Tibial nerve (tissue), 4 donors: ENCODE measurements around the gene INSYN1.

Experiments used
- CTCF ChIP-seq, 5 experiments: fragments of 200-600 bp in 3 of 5; fragments of 450-650 bp in 2 of 5; sonication (generic) in 3 of 5; IDR thresholded peaks; one replicate each; pipeline ENCODE4 v1.5.1; 2016 to 2019; ENCODE audit warnings: antibody characterized with exemption in 5 of 5, mild to moderate bottlenecking in 3 of 5, moderate library complexity in 2 of 5
- EP300 ChIP-seq, 2 donors: sonication (generic); formaldehyde crosslinking; IDR thresholded peaks; one replicate each; pipeline ENCODE4 v1.6.1; 2017; ENCODE audit warnings: antibody characterized with exemption in 2 of 2, mild to moderate bottlenecking in 1 of 2

GRCh38 chr15:73700041-73700842 lies 52.9 kb downstream of the INSYN1 start:
- TF ChIP-seq EP300 (IDR thresholded peaks at IDR 0.05), result no peak
- TF ChIP-seq CTCF (IDR thresholded peaks at IDR 0.05), result peak; percentile 83 to 91 (median 88)
